Measurements from ENCODE around the gene FARS2. TPM values are rescaled to one million over a fixed set of nuclear protein-coding genes. Genes with fewer than 3 reads are reported as not detected.

Gene FARS2
- total RNA-seq, 1 experiment from 2014 or later, result 13.8 TPM

- no peak overlapping the region for H3K27ac ChIP-seq (ENCODE audit: low read depth, low read length)
- no peaks in the 10 kb centered on the region for H3K79me2 ChIP-seq (ENCODE audit: insufficient read depth, low read length)
- no peak overlapping the region for H3K9ac ChIP-seq (ENCODE audit: low read length)
- H4K20me1 ChIP-seq (ENCODE audit: insufficient read depth), result no peaks in the 10 kb centered on the region
- ATAC-seq (no peak), DNase-seq (ENCODE audit: low read depth, low spot score) (no peak)
- H3K9me2 ChIP-seq (ENCODE audit: insufficient read depth), result no peaks in the 10 kb centered on the region
- RAD21 ChIA-PET (ENCODE audit: low non-redundant PET in 1 of 2, low total read pairs in 2 of 2, uncharacterized antibody in 2 of 2, unreplicated experiment in 2 of 2), result no interaction called here
- H2AFZ ChIP-seq (ENCODE audit: low read depth, low read length, poor library complexity, severe bottlenecking), result no peak overlapping the region
- POLR2A ChIA-PET, result no interaction called here
- H3K4me3 ChIP-seq (replicated peaks in 1 of 2; ENCODE audit: low read depth in 1 of 2, low read length in 2 of 2), result no peak overlapping the region
- H3K4me2 ChIP-seq (ENCODE audit: low read length), result no peak overlapping the region
- peaks cover 0 to 7% of the 10 kb centered on the region in 2 experiments; a peak in 1 of 4 replicates for H3K4me1 ChIP-seq (ENCODE audit: control insufficient read depth in 1 of 2, insufficient read depth in 2 of 2, low read length in 2 of 2)
- no peaks in the 10 kb centered on the region for H3K27me3 ChIP-seq (ENCODE audit: insufficient read depth, low read length)
- no TSS peak for BruUV-seq (replicated peaks)
- intact Hi-C loops (cut with micrococcal nuclease), result no loop called here
- no peaks in the 10 kb centered on the region for H3K36me3 ChIP-seq (ENCODE audit: control insufficient read depth in 1 of 2, insufficient read depth in 2 of 2, low read length in 2 of 2)
- TF ChIP-seq EZH2phosphoT487 (IDR thresholded peaks at IDR 0.05; ENCODE audit: borderline replicate concordance), result no peak
- CTCF ChIA-PET, result no interaction called here
- no peaks in the 10 kb centered on the region for H3K9me3 ChIP-seq (ENCODE audit: control insufficient read depth in 1 of 2, insufficient read depth in 1 of 2, low read depth in 1 of 2, low read length in 2 of 2)
Measured at GRCh38 chr6:5632348-5632935, 371.1 kb downstream of the FARS2 start.

- no peak for TF ChIP-seq ELF1 (IDR thresholded peaks at IDR 0.05; ENCODE audit: borderline replicate concordance, low read depth)
- TF ChIP-seq ZNF274 (IDR thresholded peaks at IDR 0.05; ENCODE audit: low read depth, low read length), result no peak
- no peak for TF ChIP-seq TCF7L2 (IDR thresholded peaks at IDR 0.05; ENCODE audit: borderline replicate concordance, extremely low read depth, insufficient read depth, insufficient read length)
- TF ChIP-seq ZFX (IDR thresholded peaks at IDR 0.05), result no peak
- TF ChIP-seq POLR2A (IDR thresholded peaks at IDR 0.05; ENCODE audit: borderline replicate concordance, extremely low read depth, insufficient read depth, insufficient read length), result no peak
- TF ChIP-seq YY1 (IDR thresholded peaks at IDR 0.05; ENCODE audit: extremely low read depth, insufficient replicate concordance, low read depth, low read length), result no peak
- no peak for TF ChIP-seq POLR2AphosphoS5 (IDR thresholded peaks at IDR 0.05; ENCODE audit: low read depth, low read length)
- no peak for TF ChIP-seq ZBTB33 (IDR thresholded peaks at IDR 0.05; ENCODE audit: extremely low read depth, insufficient replicate concordance, low read length)
- TF ChIP-seq CBX3 (IDR thresholded peaks at IDR 0.05; ENCODE audit: low read depth), result no peak
- TF ChIP-seq REST (IDR thresholded peaks at IDR 0.05; ENCODE audit: low read depth), result no peak
- no peak overlapping the region for H3K4me2 ChIP-seq (ENCODE audit: low read length)
Measured at GRCh38 chr6:5634525-5634924, 373.2 kb downstream of the FARS2 start.

More at GRCh38 chr6:5634525-5634924, 373.2 kb downstream of the FARS2 start:
- no peak overlapping the region for H3K4me3 ChIP-seq (replicated peaks in 1 of 2; ENCODE audit: low read depth in 1 of 2, low read length in 2 of 2)
- H3K4me1 ChIP-seq (ENCODE audit: control insufficient read depth in 1 of 2, insufficient read depth in 2 of 2, low read length in 2 of 2), result no peaks in the 10 kb centered on the region
- POLR2A ChIA-PET, result no interaction called here
- H3K9me2 ChIP-seq (ENCODE audit: insufficient read depth), result no peaks in the 10 kb centered on the region
- intact Hi-C loops (cut with micrococcal nuclease), result no loop called here
- no peaks in the 10 kb centered on the region for H3K27me3 ChIP-seq (ENCODE audit: insufficient read depth, low read length)
- RAD21 ChIA-PET (ENCODE audit: low non-redundant PET in 1 of 2, low total read pairs in 2 of 2, uncharacterized antibody in 2 of 2, unreplicated experiment in 2 of 2), result no interaction called here
- no peaks in the 10 kb centered on the region for H4K20me1 ChIP-seq (ENCODE audit: insufficient read depth)
- no peak for ATAC-seq
- no peaks in the 10 kb centered on the region for H3K79me2 ChIP-seq (ENCODE audit: insufficient read depth, low read length)
- H3K27ac ChIP-seq (ENCODE audit: low read depth, low read length), result no peak overlapping the region
- DNase-seq (ENCODE audit: low read depth, low spot score), result no peak
- CTCF ChIA-PET, result no interaction called here
- no peak overlapping the region for H2AFZ ChIP-seq (ENCODE audit: low read depth, low read length, poor library complexity, severe bottlenecking)
- no peaks in the 10 kb centered on the region for H3K36me3 ChIP-seq (ENCODE audit: control insufficient read depth in 1 of 2, insufficient read depth in 2 of 2, low read length in 2 of 2)
- no TSS peak for BruUV-seq (replicated peaks)
- no peak overlapping the region for H3K9ac ChIP-seq (ENCODE audit: low read length)
- H3K9me3 ChIP-seq (ENCODE audit: control insufficient read depth in 1 of 2, insufficient read depth in 1 of 2, low read depth in 1 of 2, low read length in 2 of 2), result no peaks in the 10 kb centered on the region

Data from HCT116 (cell line).